ENCODE results near the gene TRIM72. TPM values are rescaled to one million over a fixed set of nuclear protein-coding genes. Genes with fewer than 3 reads are reported as not detected.

Gene TRIM72
- total and polyA plus RNA-seq, 2 of the 4 experiments (the other 2 are of a cell fraction) = not detected

GRCh38 chr16:31213342-31213741, 577 bp upstream of the TRIM72 start (continued):
- TF ChIP-seq, protein P1, sequence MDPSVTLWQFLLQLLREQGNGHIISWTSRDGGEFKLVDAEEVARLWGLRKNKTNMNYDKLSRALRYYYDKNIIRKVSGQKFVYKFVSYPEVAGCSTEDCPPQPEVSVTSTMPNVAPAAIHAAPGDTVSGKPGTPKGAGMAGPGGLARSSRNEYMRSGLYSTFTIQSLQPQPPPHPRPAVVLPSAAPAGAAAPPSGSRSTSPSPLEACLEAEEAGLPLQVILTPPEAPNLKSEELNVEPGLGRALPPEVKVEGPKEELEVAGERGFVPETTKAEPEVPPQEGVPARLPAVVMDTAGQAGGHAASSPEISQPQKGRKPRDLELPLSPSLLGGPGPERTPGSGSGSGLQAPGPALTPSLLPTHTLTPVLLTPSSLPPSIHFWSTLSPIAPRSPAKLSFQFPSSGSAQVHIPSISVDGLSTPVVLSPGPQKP (IDR thresholded peaks at IDR 0.05; ENCODE audit: borderline replicate concordance, low read depth, low read length) = no peak

- H3K4me3 ChIP-seq (ENCODE audit: insufficient read depth, low read depth, low read length) = peak overlapping the region; percentile 27
- H3K4me2 ChIP-seq (ENCODE audit: low read depth, low read length) = peak overlapping the region; percentile 47; the same call in 1 of the 2 replicates
- POLR2A ChIA-PET (ENCODE audit: unreplicated experiment) = no interaction called here
- H4K20me1 ChIP-seq (ENCODE audit: insufficient read depth, low read length) = no peaks in the 10 kb centered on the region; the same call in 1 of the 2 replicates
- peak overlapping the region; percentile 74 for H2AK9ac ChIP-seq (replicated peaks; ENCODE audit: low read depth, low read length, poor library complexity)
- H3K9ac ChIP-seq (ENCODE audit: low read depth, low read length) = no peak overlapping the region
- CTCF ChIA-PET = no interaction called here
- no peak overlapping the region for H3K18ac ChIP-seq (ENCODE audit: low read depth, low read length)
- H2BK5ac ChIP-seq (ENCODE audit: low read depth, low read length, poor library complexity, severe bottlenecking) = no peak overlapping the region
- peak; percentile 11 for ATAC-seq (ENCODE audit: low read depth)
- H3K9me1 ChIP-seq (ENCODE audit: insufficient read depth, low read length) = no peaks in the 10 kb centered on the region
- H2BK15ac ChIP-seq (ENCODE audit: low read depth, low read length) = no peak overlapping the region
- no peak overlapping the region for H3K4ac ChIP-seq (ENCODE audit: low read depth, low read length)
- 9% methylated on average over 34 of the region's 58 CpGs; no CpG with 5 or more reads in 1 of the 2 experiments for WGBS, 2 experiments (ENCODE audit: extremely low coverage in 2 of 2, insufficient read length in 1 of 2)
- H4K5ac ChIP-seq (ENCODE audit: low read depth, low read length) = no peak overlapping the region
- peaks cover 4% of the 10 kb centered on the region; the same call in 1 of the 2 replicates for H3K4me1 ChIP-seq (ENCODE audit: control insufficient read depth, insufficient read depth, low read length)
- no TSS peak for BruUV-seq (replicated peaks)
- peak overlapping the region; percentile 91 for H2AFZ ChIP-seq (replicated peaks; ENCODE audit: low read length, poor library complexity)
- no peak for DNase-seq
- in situ Hi-C loops (cut with MboI; ENCODE audit: low sequenced_read_pairs) = no loop called here
- H2BK120ac ChIP-seq (ENCODE audit: low read depth, low read length) = no peak overlapping the region
- H4K8ac ChIP-seq (ENCODE audit: low read depth in 2 of 2, low read length in 2 of 2) = no peak overlapping the region
- H3K27ac ChIP-seq (ENCODE audit: insufficient read depth, low read length) = no peak overlapping the region
- no peak overlapping the region for H3K14ac ChIP-seq (replicated peaks; ENCODE audit: low read depth, low read length)
- no peaks in the 10 kb centered on the region for H3K9me3 ChIP-seq (ENCODE audit: control insufficient read depth, insufficient read depth, low read length)
- H3K36me3 ChIP-seq (ENCODE audit: control insufficient read depth, insufficient read depth, low read length) = no peaks in the 10 kb centered on the region
- TF ChIP-seq NFE2L2 (IDR thresholded peaks at IDR 0.05; ENCODE audit: low read depth, low read length) (no peak), FOS (IDR thresholded peaks at IDR 0.05; ENCODE audit: low read depth, low read length) (no peak), MAZ (IDR thresholded peaks at IDR 0.05; ENCODE audit: borderline replicate concordance, low read depth, low read length) (no peak), CHD1 (IDR thresholded peaks at IDR 0.05; ENCODE audit: low read depth, low read length) (no peak)
- no peak overlapping the region for H3K56ac ChIP-seq (ENCODE audit: extremely low read depth, insufficient read depth, low read length)
- H2AK5ac ChIP-seq (ENCODE audit: low read depth, low read length) = no peak overlapping the region
- no peak overlapping the region for H3K23ac ChIP-seq (ENCODE audit: low read depth, low read length)
- H3K27me3 ChIP-seq (ENCODE audit: control insufficient read depth, insufficient read depth, low read length) = peaks cover 57% of the 10 kb centered on the region
- intact Hi-C loops (cut with micrococcal nuclease) = loop anchor here (10.0 kb wide), 1 partner anchor 480 kb away; no protein-coding TSS in a partner anchor
- dilution Hi-C loops (cut with HindIII; ENCODE audit: low sequenced_read_pairs, unreplicated experiment) = no loop called here
- H4K91ac ChIP-seq (ENCODE audit: insufficient read depth, low read depth, low read length) = no peak overlapping the region
- no peaks in the 10 kb centered on the region for H3K79me1 ChIP-seq (ENCODE audit: low read depth in 1 of 2, low read length in 2 of 2)
- no peak overlapping the region for H2BK20ac ChIP-seq (ENCODE audit: low read depth, low read length)
Observed at GRCh38 chr16:31214708-31215286, 878 bp downstream of the TRIM72 start.
